NCI-H128 (cell line): ENCODE data around the gene NBPF3.
"Not testable (repeated sequence)": the region's sequence is repeated elsewhere in the genome, so short reads cannot be mapped to it uniquely, and the experiment has no call there.

Source experiments
- DNase-seq: peaks from one replicate; lab custom pipeline; 2025; ENCODE audit not compliant: unreplicated experiment; lab: John Stamatoyannopoulos, UW

The NBPF3 gene

DNA sequence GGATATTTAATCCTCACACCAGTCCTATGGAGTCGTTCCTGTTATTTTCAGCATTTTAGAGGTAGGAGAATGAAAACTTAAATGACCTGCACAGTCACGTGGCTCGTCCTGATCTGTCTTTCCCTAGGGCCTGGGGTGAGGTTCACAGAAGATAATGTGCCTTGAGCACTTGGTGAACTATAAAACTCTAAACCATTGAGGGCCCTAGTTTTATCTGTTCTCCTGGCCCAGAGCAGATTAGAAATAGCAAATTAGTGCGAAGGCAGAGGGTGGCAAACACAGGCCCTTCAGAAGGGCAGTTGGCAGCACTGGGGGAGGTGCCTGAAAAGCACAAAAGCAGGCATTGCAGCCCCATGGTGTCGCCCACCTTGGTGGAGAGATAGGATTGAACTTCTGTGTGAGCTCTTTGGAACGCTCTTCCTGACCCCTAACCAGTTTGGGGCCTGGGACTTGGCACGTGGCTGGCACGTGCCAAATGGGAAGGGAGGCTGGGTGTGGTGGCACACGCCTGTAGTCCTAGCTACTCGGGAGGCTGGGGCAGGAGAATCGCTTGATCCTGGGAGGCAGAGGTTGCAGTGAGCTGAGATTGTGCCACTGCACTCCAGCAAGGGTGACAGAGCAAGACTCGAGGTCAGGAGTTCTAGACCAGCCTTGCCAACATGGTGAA lies 1.2 kb upstream of the NBPF3 start:
- not testable (repeated sequence) for DNase-seq

DNA sequence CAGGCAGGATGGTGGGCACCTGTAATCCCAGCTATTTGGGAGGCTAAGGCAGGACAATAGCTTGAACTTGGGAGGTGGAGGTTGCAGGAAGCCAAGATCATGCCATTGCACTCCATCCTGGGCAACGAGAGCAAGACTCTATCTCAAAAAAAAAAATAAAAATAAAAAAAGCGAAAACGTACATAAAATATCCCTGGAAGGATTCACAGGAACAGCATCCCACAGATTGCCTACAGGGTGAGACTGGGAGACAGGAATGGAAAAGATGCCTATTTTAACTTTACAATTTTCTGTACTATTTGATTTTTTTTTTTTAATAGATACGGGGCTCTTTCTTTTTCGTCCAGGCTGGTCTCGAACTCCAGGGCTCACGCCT lies 604 bp upstream of the NBPF3 start:
- no peak for DNase-seq

DNA sequence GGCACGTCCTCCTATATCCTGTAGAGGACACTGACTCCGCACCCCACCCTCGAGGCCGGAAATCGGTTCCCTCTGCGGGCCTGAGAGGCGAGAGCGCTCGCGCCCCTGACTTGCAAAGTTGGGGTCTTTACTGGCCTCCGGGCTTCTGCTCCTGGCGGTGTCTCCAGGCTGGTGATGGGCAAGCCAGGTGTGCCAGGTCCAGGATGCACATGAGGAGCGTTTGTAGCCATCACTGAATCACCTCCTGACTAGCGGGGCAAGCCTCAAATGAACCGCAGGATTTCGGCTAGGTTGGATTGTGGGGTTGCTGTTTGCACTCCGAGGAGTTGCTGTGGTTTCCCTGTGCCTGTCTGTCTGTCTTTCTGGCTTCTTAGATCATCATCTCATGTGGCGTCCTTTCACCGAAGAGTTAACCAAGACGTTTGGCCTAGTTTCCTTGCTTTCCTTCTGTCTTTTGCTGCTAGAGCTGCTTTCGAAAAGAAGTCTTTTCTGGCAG lies 741 bp downstream of the NBPF3 start:
- not testable (repeated sequence) for DNase-seq

DNA sequence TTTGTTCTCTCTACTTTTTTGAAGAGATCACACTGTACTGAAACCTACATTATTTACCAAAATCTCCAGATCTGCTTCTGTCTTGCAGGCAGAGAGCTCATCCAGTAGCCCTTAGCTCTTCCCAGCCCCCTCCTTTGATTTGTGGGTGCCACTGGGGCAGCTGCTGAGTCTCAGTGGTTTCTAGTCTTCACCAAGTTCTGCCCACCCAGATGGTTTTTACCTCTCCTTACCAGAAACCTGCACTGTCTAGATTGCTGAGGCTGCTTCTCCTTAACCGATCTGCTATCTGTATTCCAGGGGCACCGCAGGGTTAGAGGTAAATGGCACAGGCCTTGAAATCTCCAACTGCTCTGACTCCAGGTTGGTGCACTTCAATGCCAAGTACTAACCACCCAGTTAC lies 6.7 kb downstream of the NBPF3 start:
- DNase-seq, result not testable (repeated sequence)

DNA sequence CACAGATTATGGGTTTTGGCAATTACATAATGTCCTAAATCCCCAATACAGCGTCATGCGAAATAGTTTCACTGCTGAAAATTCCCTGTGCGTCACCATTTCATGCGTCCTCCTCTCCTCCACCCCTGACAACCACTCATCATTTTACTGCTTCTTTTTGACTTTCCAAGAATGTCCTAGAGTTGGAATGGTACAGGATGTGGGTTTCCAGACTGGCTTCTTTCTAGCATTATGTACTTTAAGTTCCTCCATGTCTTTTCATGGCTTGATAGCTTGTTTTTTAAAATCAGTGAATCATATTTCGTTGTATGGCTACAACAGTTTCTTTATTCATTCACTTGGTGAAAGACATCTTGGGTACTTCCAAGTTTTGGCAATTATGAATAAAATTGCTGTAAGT lies 7.4 kb downstream of the NBPF3 start:
- no peak for DNase-seq

DNA sequence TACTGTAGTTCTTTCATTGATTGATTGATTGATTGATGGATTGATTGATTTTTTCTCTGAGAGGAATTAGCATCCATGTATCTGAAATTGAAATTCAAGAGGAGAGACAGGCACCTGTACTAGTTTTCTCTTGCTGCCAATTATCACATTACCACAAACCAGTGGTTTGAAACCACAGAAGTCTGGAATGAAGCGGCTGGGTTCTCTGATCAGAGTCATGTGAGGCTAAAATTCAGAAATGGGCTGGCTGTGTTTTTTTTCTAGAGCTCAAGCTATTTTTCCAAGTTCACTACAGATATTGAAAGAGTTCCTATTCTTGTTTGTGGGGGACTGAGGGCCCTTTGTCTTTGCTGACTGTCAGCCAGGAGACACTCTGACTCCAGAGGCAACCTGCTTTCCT lies 10.0 kb downstream of the NBPF3 start:
- no peak for DNase-seq

DNA sequence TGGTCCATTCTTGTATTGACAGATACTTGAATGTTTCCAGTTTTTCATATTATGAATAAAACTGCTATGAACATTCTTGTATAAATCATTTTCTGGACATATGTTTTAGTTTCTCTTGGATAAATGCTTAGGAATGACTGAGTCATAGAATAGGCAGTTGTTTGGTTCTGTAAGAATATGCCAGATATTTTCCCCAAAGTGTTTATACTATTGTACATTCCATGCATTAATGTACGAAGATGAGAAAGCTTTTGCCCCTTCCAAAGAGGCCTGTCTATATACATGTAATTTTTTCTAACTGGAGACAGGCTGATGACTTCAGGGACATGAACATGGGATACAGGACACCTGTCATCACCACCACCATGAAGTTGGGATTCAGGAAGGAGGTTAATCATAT lies 11.3 kb downstream of the NBPF3 start:
- DNase-seq, result no peak

DNA sequence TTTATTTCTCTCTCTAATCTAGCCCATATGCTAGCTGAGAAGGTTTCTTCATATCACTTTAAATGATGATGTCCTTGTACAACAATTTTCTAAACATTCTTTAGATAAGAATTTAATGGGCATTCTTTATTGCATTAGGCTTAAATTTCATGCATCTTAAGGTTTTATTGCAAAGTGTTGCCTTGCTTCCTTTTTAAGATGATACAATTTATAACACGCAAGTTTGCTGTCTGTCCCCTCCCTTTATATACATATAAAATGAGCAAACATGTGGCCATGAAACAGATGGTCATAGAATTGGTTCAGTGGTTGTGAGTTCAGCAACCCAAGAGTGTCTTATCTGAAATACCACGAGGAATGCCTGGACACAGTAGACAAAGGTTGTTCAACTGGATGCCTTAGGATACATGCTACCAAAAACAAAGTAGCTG lies 12.1 kb downstream of the NBPF3 start:
- DNase-seq, result no peak

DNA sequence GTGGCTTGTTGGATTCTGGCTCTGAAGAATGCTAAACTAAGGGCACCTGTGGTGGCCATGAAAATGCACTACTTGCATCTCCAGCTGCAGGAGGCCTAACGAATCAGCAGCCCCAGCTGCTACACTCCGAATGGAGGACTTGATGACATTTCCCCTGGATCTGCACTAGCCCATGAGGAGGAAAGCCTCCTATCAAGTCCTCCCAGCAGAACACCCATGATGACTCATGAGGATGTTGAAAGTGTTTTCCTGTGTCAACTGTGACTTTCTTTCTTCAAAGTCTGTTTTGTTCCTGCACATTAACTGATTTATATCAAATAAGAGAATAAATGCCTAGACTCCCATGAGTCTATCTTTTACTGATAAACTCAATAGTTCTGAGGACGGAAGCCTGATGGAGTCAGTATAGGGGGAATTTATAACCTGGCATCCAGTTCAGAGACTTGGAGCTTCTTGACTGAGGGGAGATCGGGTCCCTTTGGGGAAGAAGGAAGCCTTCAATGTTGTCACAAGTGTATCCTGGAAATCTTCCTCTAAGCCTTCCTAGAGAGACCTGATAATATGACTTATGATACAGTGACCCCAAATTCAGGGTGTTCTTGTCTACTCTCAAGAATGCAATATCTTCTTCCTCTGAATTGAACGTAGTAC lies 14.2 kb downstream of the NBPF3 start:
- not testable (repeated sequence) for DNase-seq

DNA sequence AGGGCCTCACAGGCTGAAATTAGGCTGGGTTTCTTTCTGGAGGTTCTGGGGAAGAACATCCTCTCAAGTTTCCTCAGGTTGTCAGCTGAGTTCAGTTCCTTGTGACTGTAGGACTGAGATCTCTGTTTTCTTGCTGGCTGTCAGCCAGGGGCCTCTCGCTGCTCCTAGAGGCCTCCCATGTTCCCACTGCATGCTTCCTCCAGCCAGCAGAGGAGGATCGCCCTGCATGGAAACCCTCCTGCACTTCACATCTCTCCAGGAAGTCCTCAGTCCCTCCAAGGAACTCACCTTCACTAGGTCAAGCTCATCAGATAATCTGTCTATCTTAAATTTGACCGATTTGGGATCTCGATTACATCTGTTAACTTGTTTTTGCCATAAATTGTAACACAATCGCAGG lies 15.0 kb downstream of the NBPF3 start:
- not testable (repeated sequence) for DNase-seq

DNA sequence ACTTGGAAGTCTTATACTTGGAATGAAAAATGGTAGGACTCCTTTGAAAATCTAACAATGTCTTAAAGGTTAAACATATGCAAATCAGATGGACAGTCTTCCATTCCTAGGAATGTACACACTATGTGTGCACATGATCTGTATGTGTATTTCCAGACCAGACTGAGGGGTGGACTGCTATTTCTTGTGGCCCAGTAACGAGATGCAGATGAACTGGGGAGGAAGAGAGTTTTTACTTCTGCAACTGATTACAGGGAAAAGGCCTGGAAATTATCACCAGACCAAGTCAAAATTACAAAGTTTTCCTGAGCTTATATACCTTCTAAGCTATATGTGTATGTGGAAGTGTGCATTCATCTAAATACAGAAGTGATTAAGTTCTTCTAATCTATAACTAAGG lies 17.7 kb downstream of the NBPF3 start:
- DNase-seq, result no peak

DNA sequence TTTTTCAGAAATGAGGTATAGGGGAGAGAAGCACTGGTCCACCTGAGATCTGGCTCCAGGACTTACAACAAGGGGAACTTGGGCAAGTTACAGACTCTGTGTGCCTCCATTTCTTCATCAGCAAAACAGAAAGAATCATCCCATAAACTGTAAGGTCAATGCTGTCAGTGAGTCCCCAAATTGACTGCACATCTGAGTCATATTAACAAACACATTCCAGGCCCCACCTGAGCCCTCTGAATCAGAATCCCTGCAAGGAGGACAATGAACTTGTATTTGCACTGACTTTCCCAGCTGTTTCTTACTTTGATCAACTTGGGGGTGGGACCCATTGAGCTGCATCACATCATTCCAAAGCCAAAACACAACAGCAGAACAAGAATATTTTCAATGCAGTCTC lies 25.2 kb downstream of the NBPF3 start:
- not testable (repeated sequence) for DNase-seq

DNA sequence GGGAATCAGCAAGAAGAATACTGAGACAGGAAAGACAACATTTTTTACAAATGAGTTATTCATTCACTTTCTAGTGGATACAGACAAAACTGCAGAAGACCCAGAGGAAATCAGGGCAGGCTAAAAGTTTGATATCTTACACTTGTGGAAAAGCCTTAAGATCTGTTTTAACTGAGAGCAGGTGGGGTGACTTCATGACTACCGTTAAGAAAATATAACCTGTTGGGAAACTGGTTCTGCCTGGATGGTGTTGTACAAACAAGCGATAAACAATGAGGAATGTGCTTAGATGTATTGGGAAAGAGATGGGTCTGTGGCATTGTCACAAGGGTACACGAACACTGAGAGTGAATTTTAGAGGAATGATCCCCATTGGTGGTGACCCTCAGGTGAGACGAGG lies 28.0 kb downstream of the NBPF3 start:
- not testable (repeated sequence) for DNase-seq

DNA sequence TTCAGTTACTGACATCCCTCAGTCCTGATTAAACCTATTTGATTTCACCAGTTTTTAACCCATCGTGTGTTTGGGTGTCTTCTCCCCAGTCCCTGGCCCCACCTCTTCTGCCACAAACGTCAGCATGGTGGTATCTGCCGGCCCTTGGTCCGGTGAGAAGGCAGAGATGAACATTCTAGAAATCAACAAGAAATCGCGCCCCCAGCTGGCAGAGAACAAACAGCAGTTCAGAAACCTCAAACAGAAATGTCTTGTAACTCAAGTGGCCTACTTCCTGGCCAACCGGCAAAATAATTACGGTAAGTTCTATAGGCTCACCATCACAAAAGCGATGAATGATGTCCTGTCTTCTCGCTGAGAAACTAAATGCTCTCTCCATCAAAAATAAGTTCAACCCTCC lies 28.7 kb downstream of the NBPF3 start:
- DNase-seq, result no peak

DNA sequence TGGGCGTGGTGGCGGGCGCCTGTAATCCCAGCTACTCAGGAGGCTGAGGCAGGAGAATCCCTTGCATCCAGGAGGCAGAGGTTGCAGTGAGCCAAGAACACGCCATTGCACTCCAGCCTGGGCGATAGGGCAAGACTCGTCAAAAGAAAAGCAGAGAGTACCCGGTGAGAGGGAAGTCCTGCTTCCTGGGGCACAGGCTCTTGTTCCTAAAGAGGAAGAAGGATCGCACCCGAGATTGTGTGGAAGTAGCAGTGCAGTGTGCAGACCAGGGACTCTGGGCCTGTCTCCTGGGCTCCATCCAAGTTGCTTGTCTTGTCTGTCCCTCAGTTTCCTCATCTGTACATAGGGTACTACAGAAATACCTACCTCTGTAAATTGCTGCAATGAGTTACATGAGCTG lies 29.6 kb downstream of the NBPF3 start:
- DNase-seq, result no peak

DNA sequence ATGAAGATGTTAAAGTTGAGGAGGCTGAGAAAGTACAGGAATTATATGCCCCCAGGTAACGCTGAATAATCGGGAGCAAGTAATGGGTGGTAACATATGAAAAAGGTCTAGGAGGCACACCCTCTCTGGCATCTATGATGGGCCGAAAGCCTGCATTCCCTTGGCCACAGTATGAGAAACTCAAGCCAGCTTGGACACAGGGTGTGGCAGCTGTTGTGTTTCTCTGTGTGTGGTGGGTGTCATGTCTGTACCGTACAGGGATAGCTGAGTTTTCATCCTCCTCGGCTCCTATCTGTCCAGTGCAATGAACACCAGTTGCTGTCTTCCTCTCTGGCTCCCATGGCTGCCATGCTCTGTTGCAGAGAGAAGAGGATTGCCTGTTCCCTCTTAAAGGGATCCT lies 32.9 kb downstream of the NBPF3 start:
- DNase-seq, result no peak

DNA sequence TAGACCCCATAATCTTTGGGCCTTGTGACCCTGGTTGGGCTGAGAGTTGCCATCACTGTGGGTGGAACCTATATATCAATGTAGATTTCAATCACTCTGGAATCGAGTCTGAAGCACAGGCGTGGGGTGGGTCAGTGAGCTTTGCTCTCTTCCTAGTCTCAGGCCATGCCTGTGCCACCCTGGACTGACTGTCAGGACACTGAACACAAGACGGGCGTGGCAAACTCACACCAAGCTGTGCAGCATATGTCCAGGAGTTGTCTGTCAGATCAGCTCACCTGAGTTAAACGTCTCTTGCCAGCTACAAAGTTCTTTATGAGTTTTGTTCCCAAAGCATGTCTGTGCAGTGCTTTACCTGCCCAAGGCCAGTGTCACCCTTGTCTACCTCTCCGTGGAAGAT lies 38.4 kb downstream of the NBPF3 start:
- DNase-seq, result no peak

DNA sequence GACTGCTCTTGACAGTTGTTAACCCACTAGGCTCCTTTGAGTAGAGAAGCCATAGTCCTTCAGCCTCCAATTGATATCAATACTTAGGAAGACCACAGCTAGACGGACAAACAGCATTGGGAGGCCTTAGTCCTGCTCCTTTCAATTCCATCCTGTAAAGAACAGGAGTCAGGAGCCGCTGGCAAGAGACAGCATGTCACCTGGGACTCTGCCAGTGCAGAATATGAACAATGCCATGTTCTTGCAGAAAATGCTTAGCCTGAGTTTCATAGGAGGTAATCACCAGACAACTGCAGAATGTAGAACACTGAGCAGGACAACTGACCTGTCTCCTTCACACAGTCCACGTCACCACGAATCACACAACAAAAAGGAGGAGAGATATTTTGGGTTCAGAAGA lies 43.9 kb downstream of the NBPF3 start:
- not testable (repeated sequence) for DNase-seq

DNA sequence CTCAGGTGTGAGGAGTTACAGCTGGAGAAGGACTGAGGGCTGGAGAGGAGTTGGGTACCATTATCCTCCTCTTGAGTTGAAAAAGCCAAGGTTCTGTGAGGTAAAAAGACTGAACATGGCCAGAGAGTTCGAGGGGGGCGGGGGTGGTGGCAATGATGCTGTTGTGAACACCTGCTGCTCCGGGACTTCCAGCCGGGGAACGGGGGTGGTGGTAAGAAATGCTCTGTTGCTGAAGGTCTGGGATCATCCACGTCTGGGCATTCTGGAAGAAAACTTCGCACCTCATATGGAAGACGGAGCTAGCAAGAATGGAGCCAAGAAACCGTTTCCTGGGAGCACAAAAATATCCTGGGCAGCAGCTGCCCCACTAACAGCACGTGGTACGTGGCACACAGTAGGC lies 49.2 kb downstream of the NBPF3 start:
- no peak for DNase-seq

DNA sequence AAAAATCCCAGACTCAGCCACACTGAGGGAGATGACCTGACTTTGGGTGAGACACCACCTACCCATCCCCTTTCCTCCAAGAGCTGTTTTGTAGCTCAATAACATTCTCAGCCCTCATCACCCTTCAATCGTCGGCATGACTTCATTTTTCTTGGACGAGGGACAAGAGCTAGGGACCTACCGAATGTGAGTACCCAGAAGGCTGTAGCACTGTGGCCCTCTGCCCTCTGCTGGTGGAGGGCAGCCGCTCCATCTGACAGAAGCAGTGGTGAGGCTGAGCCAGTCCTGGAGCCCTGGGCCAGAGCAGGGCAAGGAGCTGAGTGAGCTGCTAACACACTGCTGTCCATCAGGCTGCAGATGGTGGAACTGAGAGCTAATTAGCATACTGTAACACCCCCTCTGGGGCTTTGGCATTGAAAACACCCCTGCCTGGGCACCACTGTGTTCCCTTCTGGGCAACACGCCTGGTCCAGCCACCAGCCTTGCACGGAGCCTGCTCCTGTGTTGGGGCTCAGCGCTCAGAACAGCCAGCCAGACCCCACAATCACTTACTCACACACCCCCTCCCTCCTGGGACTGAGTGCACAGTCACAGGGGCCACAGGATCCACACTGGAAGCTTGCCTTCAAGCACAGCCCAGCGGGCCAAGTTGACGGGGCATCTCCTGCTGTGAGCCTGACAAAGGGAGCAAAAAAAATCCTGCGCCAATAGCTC lies 51.0 kb downstream of the NBPF3 start:
- no peak for DNase-seq

DNA sequence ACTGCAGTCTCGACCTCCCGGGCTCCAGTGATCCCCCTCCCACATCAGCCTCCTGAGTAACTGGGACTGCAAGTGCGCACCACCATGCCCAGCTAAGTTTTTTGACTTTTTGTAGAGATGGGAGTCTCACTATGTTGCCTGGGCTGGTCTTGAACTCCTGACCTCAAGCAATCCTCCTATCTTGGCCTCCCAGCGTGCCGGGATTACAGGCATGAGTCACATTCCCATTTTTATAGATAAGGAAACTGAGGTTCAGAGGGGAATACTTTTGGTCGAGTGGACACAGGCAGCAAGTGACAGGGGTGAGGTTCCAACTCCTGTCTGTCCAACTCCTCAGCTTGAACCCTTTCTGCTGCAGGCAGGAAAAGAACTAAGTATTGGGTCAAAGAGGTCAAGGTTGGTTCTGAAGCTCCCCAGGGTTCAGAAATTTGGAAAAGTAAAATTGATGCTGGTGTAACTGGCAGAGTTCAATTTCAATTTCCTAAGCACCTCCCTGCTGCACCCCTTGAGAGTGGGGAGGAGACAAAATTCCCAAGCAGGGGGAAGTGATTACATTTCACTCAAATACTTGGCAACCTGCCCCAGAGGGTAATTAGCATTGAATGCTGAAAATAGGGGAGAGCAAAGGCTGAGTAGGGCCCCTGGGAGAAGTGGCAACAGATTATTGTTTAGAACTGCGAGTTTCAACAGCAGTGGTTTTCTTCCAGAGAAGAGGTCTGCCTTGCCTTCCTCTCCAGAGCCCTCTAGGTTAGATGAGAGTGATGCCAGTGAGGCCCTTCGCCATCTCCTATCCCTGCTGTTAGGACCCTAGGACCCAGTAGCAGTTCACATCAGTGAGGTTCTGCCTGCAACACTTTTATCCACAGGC lies 51.8 kb downstream of the NBPF3 start:
- DNase-seq, result peak; percentile 97

DNA sequence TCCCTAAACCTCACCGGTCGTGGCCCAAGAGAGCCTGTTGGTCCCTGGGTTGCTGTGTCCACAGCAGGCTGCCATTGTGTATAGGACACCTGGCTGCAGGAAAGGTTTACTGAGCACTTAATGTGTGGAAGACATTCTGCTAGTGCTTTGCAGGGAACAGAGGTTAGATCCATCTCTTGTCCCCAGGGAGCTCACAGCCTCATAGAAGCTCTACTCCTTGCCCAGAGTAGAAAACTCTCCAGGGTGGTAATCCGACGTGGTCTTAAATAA lies 52.4 kb downstream of the NBPF3 start:
- no peak for DNase-seq
